SJCRH30 (cell line): ENCODE data around the gene CCDC85A. TPM values are rescaled to one million over a fixed set of nuclear protein-coding genes. Genes with fewer than 3 reads are reported as not detected.

Experiments used
- DNase-seq, 2 experiments: peaks; one replicate each; pipeline ENCODE4 v3.0.0-alpha.2; 2015 to 2020
- H3K27ac ChIP-seq: fragments of 250-450 bp; sonication (Bioruptor Pico); 2 replicates; pipeline ENCODE4 v1.5.1; 2020; ENCODE audit warnings: mild to moderate bottlenecking, moderate library complexity
- H3K27me3 ChIP-seq: fragments of 250-450 bp; sonication (Bioruptor Pico); 2 replicates; pipeline ENCODE4 v1.5.1; 2020; ENCODE audit warnings: mild to moderate bottlenecking, moderate library complexity
- H3K36me3 ChIP-seq: fragments of 250-450 bp; sonication (Bioruptor Pico); 2 replicates; pipeline ENCODE4 v1.5.1; 2020; ENCODE audit warnings: mild to moderate bottlenecking, moderate library complexity
- H3K4me1 ChIP-seq: fragments of 250-450 bp; sonication (Bioruptor Pico); 2 replicates; pipeline ENCODE4 v1.5.1; 2020; ENCODE audit warnings: mild to moderate bottlenecking, moderate library complexity
- H3K4me3 ChIP-seq: fragments of 250-450 bp; sonication (Bioruptor Pico); 2 replicates; pipeline ENCODE4 v1.5.1; 2020; ENCODE audit warnings: mild to moderate bottlenecking, moderate library complexity
- H3K9me3 ChIP-seq: fragments of 250-450 bp; sonication (Bioruptor Pico); replicated peaks from 2 replicates; pipeline ENCODE4 v1.5.1; 2020; ENCODE audit warnings: mild to moderate bottlenecking, moderate library complexity
- total RNA-seq: library from RNA; depleted of rRNA; stranded (reverse); fragments of >200 nt; shearing (Covaris generic); gene quantifications from 2 replicates; pipeline ENCODE4 v1.2.3, GENCODE V29; 2014

Gene CCDC85A
- total RNA-seq, 1 experiment from 2014 or later, result not detected

- no peak for DNase-seq
- no peaks in the 10 kb centered on the region for H3K4me1 ChIP-seq
- no peaks in the 10 kb centered on the region for H3K36me3 ChIP-seq
- no peak overlapping the region for H3K27ac ChIP-seq
- H3K4me3 ChIP-seq, result no peak overlapping the region
- peaks cover 1% of the 10 kb centered on the region; the same call in 1 of the 2 replicates for H3K27me3 ChIP-seq
- H3K9me3 ChIP-seq, result no peaks in the 10 kb centered on the region
Observed at GRCh38 chr2:56326346-56326741, 142.6 kb downstream of the CCDC85A start.

- H3K9me3 ChIP-seq, result no peaks in the 10 kb centered on the region
- peaks cover 3% of the 10 kb centered on the region; the same call in 1 of the 2 replicates for H3K27me3 ChIP-seq
- no peak overlapping the region for H3K27ac ChIP-seq
- no peaks in the 10 kb centered on the region for H3K36me3 ChIP-seq
- H3K4me3 ChIP-seq, result no peak overlapping the region
- H3K4me1 ChIP-seq, result no peaks in the 10 kb centered on the region
- no peak for DNase-seq
Observed at GRCh38 chr2:56331810-56332209, 148.0 kb downstream of the CCDC85A start.

GRCh38 chr2:56333812-56334485 is 150.2 kb downstream of the CCDC85A start:
- Histone ChIP-seq H3K9me3 (no peaks in the 10 kb centered on the region), H3K27me3 (peaks cover 3% of the 10 kb centered on the region; the same call in 1 of the 2 replicates), H3K36me3 (no peaks in the 10 kb centered on the region), H3K27ac (no peak overlapping the region), H3K4me1 (no peaks in the 10 kb centered on the region), H3K4me3 (no peak overlapping the region)
- no peak for DNase-seq

GRCh38 chr2:56334622-56335021 is 150.8 kb downstream of the CCDC85A start:
- DNase-seq, result no peak
- H3K27me3 ChIP-seq, result peaks cover 3% of the 10 kb centered on the region; the same call in 1 of the 2 replicates
- H3K36me3 ChIP-seq, result no peaks in the 10 kb centered on the region
- no peaks in the 10 kb centered on the region for H3K4me1 ChIP-seq
- no peaks in the 10 kb centered on the region for H3K9me3 ChIP-seq
- no peak overlapping the region for H3K4me3 ChIP-seq
- H3K27ac ChIP-seq, result no peak overlapping the region

- Histone ChIP-seq H3K9me3 (no peaks in the 10 kb centered on the region), H3K36me3 (no peaks in the 10 kb centered on the region), H3K27me3 (peaks cover 3% of the 10 kb centered on the region; the same call in 1 of the 2 replicates), H3K4me1 (no peaks in the 10 kb centered on the region), H3K4me3 (no peak overlapping the region), H3K27ac (no peak overlapping the region)
- no peak for DNase-seq
Observed at GRCh38 chr2:56335101-56335500, 151.3 kb downstream of the CCDC85A start.

GRCh38 chr2:56337342-56337741 is 153.6 kb downstream of the CCDC85A start:
- Histone ChIP-seq H3K9me3 (no peaks in the 10 kb centered on the region), H3K4me3 (no peak overlapping the region), H3K27me3 (no peaks in the 10 kb centered on the region), H3K4me1 (no peaks in the 10 kb centered on the region), H3K36me3 (no peaks in the 10 kb centered on the region), H3K27ac (no peak overlapping the region)
- DNase-seq, result peak in 1 of 2 experiments; percentile 8

GRCh38 chr2:56338232-56338631 is 154.4 kb downstream of the CCDC85A start:
- no peak overlapping the region for H3K27ac ChIP-seq
- DNase-seq, result no peak
- no peaks in the 10 kb centered on the region for H3K9me3 ChIP-seq
- no peaks in the 10 kb centered on the region for H3K4me1 ChIP-seq
- H3K27me3 ChIP-seq, result no peaks in the 10 kb centered on the region
- no peaks in the 10 kb centered on the region for H3K36me3 ChIP-seq
- no peak overlapping the region for H3K4me3 ChIP-seq

GRCh38 chr2:56344771-56345170 is 161.0 kb downstream of the CCDC85A start:
- H3K9me3 ChIP-seq, result no peaks in the 10 kb centered on the region
- H3K4me1 ChIP-seq, result no peaks in the 10 kb centered on the region
- no peaks in the 10 kb centered on the region for H3K36me3 ChIP-seq
- no peak overlapping the region for H3K27ac ChIP-seq
- DNase-seq, result no peak
- H3K4me3 ChIP-seq, result no peak overlapping the region
- no peaks in the 10 kb centered on the region for H3K27me3 ChIP-seq

- no peaks in the 10 kb centered on the region for H3K4me1 ChIP-seq
- DNase-seq, result no peak
- H3K9me3 ChIP-seq, result no peaks in the 10 kb centered on the region
- H3K27ac ChIP-seq, result no peak overlapping the region
- H3K36me3 ChIP-seq, result no peaks in the 10 kb centered on the region
- H3K4me3 ChIP-seq, result no peak overlapping the region
- peaks cover 4% of the 10 kb centered on the region; the same call in 1 of the 2 replicates for H3K27me3 ChIP-seq
Observed at GRCh38 chr2:56347881-56348280, 164.1 kb downstream of the CCDC85A start.

- no peak overlapping the region for H3K27ac ChIP-seq
- H3K4me3 ChIP-seq, result no peak overlapping the region
- H3K4me1 ChIP-seq, result no peaks in the 10 kb centered on the region
- H3K27me3 ChIP-seq, result peaks cover 4% of the 10 kb centered on the region; the same call in 1 of the 2 replicates
- H3K9me3 ChIP-seq, result no peaks in the 10 kb centered on the region
- no peaks in the 10 kb centered on the region for H3K36me3 ChIP-seq
- DNase-seq, result no peak
Observed at GRCh38 chr2:56348392-56349210, 164.8 kb downstream of the CCDC85A start.

GRCh38 chr2:56357655-56358295 is 174.0 kb downstream of the CCDC85A start:
- no peak overlapping the region for H3K27ac ChIP-seq
- no peaks in the 10 kb centered on the region for H3K36me3 ChIP-seq
- no peaks in the 10 kb centered on the region; the same call in 1 of the 2 replicates for H3K27me3 ChIP-seq
- H3K4me3 ChIP-seq, result no peak overlapping the region
- no peak for DNase-seq
- H3K9me3 ChIP-seq, result no peaks in the 10 kb centered on the region
- H3K4me1 ChIP-seq, result no peaks in the 10 kb centered on the region

- no peaks in the 10 kb centered on the region for H3K9me3 ChIP-seq
- DNase-seq, result no peak
- peaks cover 7% of the 10 kb centered on the region for H3K27me3 ChIP-seq
- H3K36me3 ChIP-seq, result no peaks in the 10 kb centered on the region
- no peak overlapping the region for H3K4me3 ChIP-seq
- H3K4me1 ChIP-seq, result no peaks in the 10 kb centered on the region
- H3K27ac ChIP-seq, result no peak overlapping the region
Observed at GRCh38 chr2:56361844-56362243, 178.1 kb downstream of the CCDC85A start.

- Histone ChIP-seq H3K9me3 (no peaks in the 10 kb centered on the region), H3K4me1 (no peaks in the 10 kb centered on the region), H3K36me3 (no peaks in the 10 kb centered on the region), H3K4me3 (no peak overlapping the region), H3K27me3 (peaks cover 7% of the 10 kb centered on the region), H3K27ac (no peak overlapping the region)
- DNase-seq, result no peak
Observed at GRCh38 chr2:56364902-56365301, 181.1 kb downstream of the CCDC85A start.

- DNase-seq, result no peak
- Histone ChIP-seq H3K9me3 (no peaks in the 10 kb centered on the region), H3K36me3 (no peaks in the 10 kb centered on the region), H3K27me3 (peaks cover 3% of the 10 kb centered on the region; the same call in 1 of the 2 replicates), H3K4me1 (no peaks in the 10 kb centered on the region), H3K27ac (no peak overlapping the region), H3K4me3 (no peak overlapping the region)
Observed at GRCh38 chr2:56369316-56369715, 185.5 kb downstream of the CCDC85A start.
